K562 (cell line): ENCODE results near the gene EFCC1. TPM values are rescaled to one million over a fixed set of nuclear protein-coding genes. Genes with fewer than 3 reads are reported as not detected.
"Not testable (repeated sequence)": the region's sequence is repeated elsewhere in the genome, so short reads cannot be mapped to it uniquely, and the experiment has no call there.

Experiments used
- ATAC-seq: fragments of 200-7000 bp; cut with Tn5 transposase; 3 replicates; pipeline ENCODE4 v1.9.1; 2020; ENCODE audit warnings: moderate library complexity
- BruUV-seq: library from RNA; stranded (reverse); fragments of 400-500 nt; replicated peaks from 2 replicates; lab custom pipeline; 2021; lab: Mats Ljungman, UMichigan
- CTCF ChIA-PET: fragments of 300-600 bp; formaldehyde crosslinking; extraction: SDS; loops from one replicate; lab custom pipeline; 2021; ENCODE audit warnings: low intra/inter-chr PET ratio; lab: Yijun Ruan, JAX
- POLR2A ChIA-PET: fragments of 300-600, 350-650 bp; sonication (Branson Sonifier 250); formaldehyde crosslinking; extraction: SDS; loops from one replicate; lab custom pipeline; 2021; ENCODE audit warnings: antibody characterized with exemption, inconsistent platforms; lab: Yijun Ruan, JAX
- DNase-seq, 4 experiments: peaks; one replicate each; pipeline versions ENCODE4 v3.0.0 to v3.0.0-alpha.2; 2011 to 2018; ENCODE audit warnings: low spot score in 3 of 4, mixed read lengths in 3 of 4; ENCODE audit errors: extremely low read depth in 1 of 4
- FAIRE-seq: peaks from 2 replicates; lab custom pipeline; 2011; peaks lifted over from hg19 to GRCh38; lab: Jason Lieb, UNC
- H2AFZ ChIP-seq: 2 replicates; pipeline ENCODE4 v1.6.0; 2011; ENCODE audit warnings: low read depth, low read length, control low read depth, inconsistent platforms
- H3K27ac ChIP-seq: fragments of 200-600 bp; 3 replicates; pipeline ENCODE4 v1.8.0; 2011; ENCODE audit warnings: low read depth, mild to moderate bottlenecking, control low read depth, inconsistent platforms, low read length, moderate library complexity, mixed read lengths; ENCODE audit errors: extremely low read depth
- H3K27me3 ChIP-seq, 2 experiments: fragments of 300-600 bp in 1 of 2; 2 replicates in 1 of 2; 3 replicates in 1 of 2; pipeline versions ENCODE4 v1.6.0 to v1.8.0; 2011; ENCODE audit warnings: inconsistent platforms in 2 of 2, low read length in 2 of 2, mild to moderate bottlenecking in 1 of 2, mixed read lengths in 1 of 2, moderate library complexity in 1 of 2; ENCODE audit not compliant: control insufficient read depth in 2 of 2, insufficient read depth in 2 of 2
- H3K36me3 ChIP-seq: fragments of 300-600 bp; 3 replicates; pipeline ENCODE4 v1.8.0; 2011; ENCODE audit warnings: mild to moderate bottlenecking, low read length, inconsistent platforms; ENCODE audit not compliant: control insufficient read depth, insufficient read depth
- H3K4me1 ChIP-seq, 2 experiments: fragments of 200-600 bp in 1 of 2; replicated peaks in 1 of 2; 2 replicates in 1 of 2; 3 replicates in 1 of 2; pipeline versions ENCODE4 v1.5.1 to v1.8.0; 2011; ENCODE audit warnings: inconsistent platforms in 2 of 2, low read length in 2 of 2, mild to moderate bottlenecking in 1 of 2, mixed read lengths in 1 of 2, moderate library complexity in 1 of 2; ENCODE audit not compliant: control insufficient read depth in 2 of 2, insufficient read depth in 2 of 2
- H3K4me2 ChIP-seq: 2 replicates; pipeline ENCODE4 v1.6.1; 2011; ENCODE audit warnings: low read length, control low read depth, inconsistent platforms, mixed read lengths; ENCODE audit not compliant: insufficient read depth
- H3K4me3 ChIP-seq: fragments of 200-600 bp; sonication (generic), shearing (Covaris generic); 2 replicates; pipeline ENCODE4 v1.5.1; 2016; ENCODE audit warnings: control low read depth, inconsistent platforms
- H3K79me2 ChIP-seq: fragments of 200-600 bp; 3 replicates; pipeline ENCODE4 v1.8.0; 2011; ENCODE audit warnings: low read length, inconsistent platforms; ENCODE audit not compliant: control insufficient read depth, insufficient read depth
- H3K9ac ChIP-seq, 2 experiments: 2 replicates each; pipeline versions ENCODE4 v1.6.0 to v1.6.1; 2011; ENCODE audit warnings: low read depth in 2 of 2, low read length in 2 of 2, control low read depth in 1 of 2, inconsistent platforms in 1 of 2, mild to moderate bottlenecking in 1 of 2, mixed read lengths in 1 of 2; ENCODE audit not compliant: insufficient read depth in 1 of 2
- H3K9me1 ChIP-seq: one replicate; pipeline ENCODE4 v1.6.0; 2011; ENCODE audit warnings: inconsistent platforms, mild to moderate bottlenecking, low read length, moderate library complexity; ENCODE audit not compliant: control insufficient read depth, insufficient read depth
- H3K9me3 ChIP-seq: replicated peaks from 2 replicates; pipeline ENCODE4 v1.5.1; 2011; ENCODE audit warnings: low read depth, low read length, inconsistent platforms; ENCODE audit not compliant: control insufficient read depth, insufficient read depth
- H4K20me1 ChIP-seq: replicated peaks from 2 replicates; pipeline ENCODE4 v1.6.1; 2011; ENCODE audit warnings: low read length, inconsistent platforms, mixed read lengths; ENCODE audit not compliant: control insufficient read depth, insufficient read depth
- NFYB ChIP-seq: IDR thresholded peaks from 2 replicates; pipeline ENCODE4 v1.6.1; 2011; ENCODE audit warnings: mild to moderate bottlenecking, moderate library complexity; ENCODE audit not compliant: insufficient read length; ENCODE audit errors: extremely low read depth
- REST ChIP-seq, 2 experiments: fragments of 450-650 bp; formaldehyde crosslinking in 1 of 2; IDR thresholded peaks; 2 replicates each; pipeline versions ENCODE4 v1.4.0 to v1.6.1; 2014 to 2020; ENCODE audit warnings: mild to moderate bottlenecking in 2 of 2, borderline replicate concordance in 1 of 2, low read depth in 1 of 2
- WGBS: fragments of 100-300 bp; shearing (Covaris generic); methylation state at CpG from one replicate; pipeline ENCODE4 v1.1.6; 2016; ENCODE audit warnings: low coverage, mixed read lengths; ENCODE audit not compliant: insufficient coverage; ENCODE audit errors: missing lambda C conversion rate; 5-methylcytosine and 5-hydroxymethylcytosine counted together
- in situ Hi-C: fragments of 300-500 bp; cut with MboI; formaldehyde crosslinking; loops from 4 replicates; pipeline ENCODE4 v1.15.0; 2018; ENCODE audit warnings: inconsistent platforms, mixed read lengths
- intact Hi-C: fragments of 100-400 bp; cut with micrococcal nuclease; formaldehyde crosslinking; loops from 2 replicates; pipeline ENCODE4 v1.14.2; 2022
- polyA plus RNA-seq, 8 experiments: library from polyadenylated mRNA; depleted of rRNA in 4 of 8; stranded (reverse) in 5 of 8; unstranded in 3 of 8; fragments of >200 nt; fragmentation: Nextera tagmentation in 2 of 8; fragmentation: Illumina TruSeq in 1 of 8; extraction: Ambion mirVana in 2 of 8; extraction: Trizol in 1 of 8; gene quantifications; 2 replicates each; pipeline versions ENCODE4 v1.2.1 to v1.2.3, GENCODE V29; 2011 to 2014; ENCODE audit warnings: inconsistent platforms in 1 of 8, missing spikeins in 1 of 8
- total RNA-seq, 7 experiments: library from RNA; depleted of rRNA in 6 of 7; stranded (reverse); fragments of >200 nt in 6 of 7; fragmentation: Illumina TruSeq in 2 of 7; extraction: Trizol in 2 of 7; gene quantifications; 2 replicates each; pipeline versions ENCODE4 v1.2.1 to v1.2.3, GENCODE V29; 2011 to 2021; ENCODE audit warnings: low replicate concordance in 1 of 7

EFCC1 gene
- total and polyA plus RNA-seq, 9 of the 15 experiments (the other 6 are each of a cell fraction or from before 2014, with no cell fraction given): not detected

- BruUV-seq; H3K4me2 ChIP-seq; H3K79me2 ChIP-seq; in situ Hi-C loops; DNase-seq; H3K4me3 ChIP-seq; H3K27me3 ChIP-seq; H4K20me1 ChIP-seq; H3K36me3 ChIP-seq; H3K9ac ChIP-seq; H3K4me1 ChIP-seq; H3K9me1 ChIP-seq; ATAC-seq; H3K9me3 ChIP-seq; CTCF ChIA-PET; H3K27ac ChIP-seq; intact Hi-C loops; H2AFZ ChIP-seq; FAIRE-seq; TF ChIP-seq REST (CRISPR knock-in tag; IDR thresholded peaks at IDR 0.05; ENCODE audit: low read depth): not testable (repeated sequence)
- WGBS: 50% methylated on average over 4 of the region's 7 CpGs
- TF ChIP-seq REST (IDR thresholded peaks at IDR 0.05; ENCODE audit: borderline replicate concordance) (peak; percentile 63), NFYB (peak; percentile 79)
- POLR2A ChIA-PET: interaction anchor here (0.6 kb wide), 1 partner anchor 171 kb away, joined by 3 read pairs; no protein-coding TSS in a partner anchor
Measured at GRCh38 chr3:129067719-129068118, 66.6 kb downstream of the EFCC1 start.
